ENCODE results near the gene SRPK3.

The SRPK3 gene

GRCh38 chrX:153750127-153750774, 30.6 kb upstream of the SRPK3 start:
- Histone ChIP-seq H3K4me2 (ENCODE audit: low read length) (no peak overlapping the region), H3K4me1 (ENCODE audit: control insufficient read depth, low read length) (no peaks in the 10 kb centered on the region)

DNA sequence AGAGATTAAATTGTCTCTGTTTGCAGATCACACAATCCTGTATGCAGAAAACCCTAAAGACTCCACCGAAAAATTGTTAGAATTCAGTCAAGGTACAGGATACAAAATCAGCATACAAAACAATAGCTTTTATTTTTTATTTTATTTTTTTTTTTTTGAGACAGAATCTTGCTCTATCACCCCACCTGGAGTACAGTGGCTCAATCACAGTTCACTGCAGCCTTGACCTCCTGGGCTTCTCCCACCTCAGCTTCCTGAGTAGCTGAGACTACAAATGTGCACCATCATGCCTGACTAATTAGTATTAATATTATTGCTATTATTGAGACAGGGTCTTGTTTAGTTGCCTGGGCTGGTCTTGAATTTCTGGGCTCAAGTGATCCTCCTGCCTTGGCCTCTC, 25.7 kb upstream of the SRPK3 start:
- Histone ChIP-seq H3K9me3 (ENCODE audit: control insufficient read depth, insufficient read depth, low read length) (no peaks in the 10 kb centered on the region), H3K4me1 (ENCODE audit: control insufficient read depth, low read length) (no peaks in the 10 kb centered on the region), H3K79me2 (ENCODE audit: control insufficient read depth, low read length) (no peaks in the 10 kb centered on the region), H3K9me2 (replicated peaks; ENCODE audit: control insufficient read depth, low read length) (no peaks in the 10 kb centered on the region), H3K4me3 (ENCODE audit: low read length) (no peak overlapping the region), H3K36me3 (ENCODE audit: control insufficient read depth, low read length) (no peaks in the 10 kb centered on the region), H3F3A (ENCODE audit: control insufficient read depth, insufficient read depth) (no peaks in the 10 kb centered on the region), H3K27ac (ENCODE audit: low read depth, low read length) (no peak overlapping the region), H3K4me2 (ENCODE audit: low read length) (no peak overlapping the region), H4K20me1 (ENCODE audit: control insufficient read depth, insufficient read depth, low read depth, low read length) (no peaks in the 10 kb centered on the region), H3K27me3 (ENCODE audit: control insufficient read depth, low read length) (peaks cover 3% of the 10 kb centered on the region; the same call in 1 of the 2 replicates)
- TF ChIP-seq, protein P1, sequence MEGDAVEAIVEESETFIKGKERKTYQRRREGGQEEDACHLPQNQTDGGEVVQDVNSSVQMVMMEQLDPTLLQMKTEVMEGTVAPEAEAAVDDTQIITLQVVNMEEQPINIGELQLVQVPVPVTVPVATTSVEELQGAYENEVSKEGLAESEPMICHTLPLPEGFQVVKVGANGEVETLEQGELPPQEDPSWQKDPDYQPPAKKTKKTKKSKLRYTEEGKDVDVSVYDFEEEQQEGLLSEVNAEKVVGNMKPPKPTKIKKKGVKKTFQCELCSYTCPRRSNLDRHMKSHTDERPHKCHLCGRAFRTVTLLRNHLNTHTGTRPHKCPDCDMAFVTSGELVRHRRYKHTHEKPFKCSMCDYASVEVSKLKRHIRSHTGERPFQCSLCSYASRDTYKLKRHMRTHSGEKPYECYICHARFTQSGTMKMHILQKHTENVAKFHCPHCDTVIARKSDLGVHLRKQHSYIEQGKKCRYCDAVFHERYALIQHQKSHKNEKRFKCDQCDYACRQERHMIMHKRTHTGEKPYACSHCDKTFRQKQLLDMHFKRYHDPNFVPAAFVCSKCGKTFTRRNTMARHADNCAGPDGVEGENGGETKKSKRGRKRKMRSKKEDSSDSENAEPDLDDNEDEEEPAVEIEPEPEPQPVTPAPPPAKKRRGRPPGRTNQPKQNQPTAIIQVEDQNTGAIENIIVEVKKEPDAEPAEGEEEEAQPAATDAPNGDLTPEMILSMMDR (IDR thresholded peaks at IDR 0.05; ENCODE audit: low read depth, low read length, poor library complexity, severe bottlenecking): no peak
- no peak for TF ChIP-seq EZH2phosphoT487 (IDR thresholded peaks at IDR 0.05; ENCODE audit: borderline replicate concordance, low read length)

More at GRCh38 chrX:153750127-153750774, 30.6 kb upstream of the SRPK3 start:
- no peak for TF ChIP-seq EZH2phosphoT487 (IDR thresholded peaks at IDR 0.05; ENCODE audit: borderline replicate concordance, low read length)
- TF ChIP-seq, protein P1 (IDR thresholded peaks at IDR 0.05; ENCODE audit: low read depth, low read length, poor library complexity, severe bottlenecking): no peak
- Histone ChIP-seq H3K27me3 (ENCODE audit: control insufficient read depth, low read length) (peaks cover 4% of the 10 kb centered on the region; the same call in 1 of the 2 replicates), H4K20me1 (ENCODE audit: control insufficient read depth, insufficient read depth, low read depth, low read length) (no peaks in the 10 kb centered on the region), H3K27ac (ENCODE audit: low read depth, low read length) (no peak overlapping the region), H3K4me3 (ENCODE audit: low read length) (no peak overlapping the region), H3K9me3 (ENCODE audit: control insufficient read depth, insufficient read depth, low read length) (no peaks in the 10 kb centered on the region), H3K36me3 (ENCODE audit: control insufficient read depth, low read length) (no peaks in the 10 kb centered on the region), H3K9me2 (replicated peaks; ENCODE audit: control insufficient read depth, low read length) (no peaks in the 10 kb centered on the region), H3K79me2 (ENCODE audit: control insufficient read depth, low read length) (no peaks in the 10 kb centered on the region), H3F3A (ENCODE audit: control insufficient read depth, insufficient read depth) (no peaks in the 10 kb centered on the region)

DNA sequence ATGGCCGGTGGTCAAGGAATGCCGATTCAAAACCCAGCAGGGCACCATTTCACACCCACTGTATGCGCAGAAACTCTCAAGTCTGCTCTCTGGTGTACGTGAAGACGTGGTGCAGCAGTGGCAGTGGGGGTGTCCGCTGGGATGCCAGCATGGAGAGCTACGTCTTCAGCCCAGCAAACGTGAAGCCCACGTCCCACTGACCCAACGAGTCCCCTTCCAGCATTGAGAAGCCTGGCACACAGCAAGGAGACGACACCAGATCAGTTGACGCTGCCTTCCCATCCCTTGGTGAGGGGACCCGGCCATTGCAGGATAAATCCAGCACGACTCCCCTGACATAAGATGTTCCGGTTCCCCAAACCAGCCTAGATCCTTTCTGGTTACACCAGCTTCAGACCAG, 19.0 kb upstream of the SRPK3 start:
- no peaks in the 10 kb centered on the region for H4K20me1 ChIP-seq (ENCODE audit: control insufficient read depth, insufficient read depth, low read depth, low read length)
- peaks cover 3% of the 10 kb centered on the region; the same call in 1 of the 2 replicates for H3K4me1 ChIP-seq (ENCODE audit: control insufficient read depth, low read length)
- no peak overlapping the region for H3K4me2 ChIP-seq (ENCODE audit: low read length)
- no peaks in the 10 kb centered on the region for H3K27me3 ChIP-seq (ENCODE audit: control insufficient read depth, low read length)
- no peaks in the 10 kb centered on the region for H3K79me2 ChIP-seq (ENCODE audit: control insufficient read depth, low read length)
- no peak for TF ChIP-seq EZH2phosphoT487 (IDR thresholded peaks at IDR 0.05; ENCODE audit: borderline replicate concordance, low read length)
- TF ChIP-seq, protein P1 (IDR thresholded peaks at IDR 0.05; ENCODE audit: low read depth, low read length, poor library complexity, severe bottlenecking): no peak
- H3K9me3 ChIP-seq (ENCODE audit: control insufficient read depth, insufficient read depth, low read length): no peaks in the 10 kb centered on the region
- no peak overlapping the region for H3K4me3 ChIP-seq (ENCODE audit: low read length)
- no peaks in the 10 kb centered on the region for H3F3A ChIP-seq (ENCODE audit: control insufficient read depth, insufficient read depth)
- no peaks in the 10 kb centered on the region for H3K9me2 ChIP-seq (replicated peaks; ENCODE audit: control insufficient read depth, low read length)
- no peak overlapping the region for H3K27ac ChIP-seq (ENCODE audit: low read depth, low read length)
- H3K36me3 ChIP-seq (ENCODE audit: control insufficient read depth, low read length): no peaks in the 10 kb centered on the region
